HepG2 (cell line): ENCODE results near the gene APOM. TPM values are rescaled to one million over a fixed set of nuclear protein-coding genes. Genes with fewer than 3 reads are reported as not detected.

ENCODE experiments used
- ARNT2 ChIP-seq: sonication (generic); formaldehyde crosslinking; IDR thresholded peaks from 2 replicates; pipeline ENCODE4 v1.8.0; 2022; ENCODE audit warnings: mild to moderate bottlenecking, low read depth, missing genetic modification reagents, moderate library complexity
- ASH2L ChIP-seq: fragments of 300-600, 200-600 bp; sonication (generic); IDR thresholded peaks from 2 replicates; pipeline ENCODE4 v1.7.0; 2017; ENCODE audit warnings: low read depth, mild to moderate bottlenecking, moderate library complexity, mixed read lengths, low read length; ENCODE audit not compliant: insufficient read length
- ATF6 ChIP-seq: sonication (generic); formaldehyde crosslinking; conservative IDR thresholded peaks from 2 replicates; pipeline ENCODE4 v1.4.0; 2020; ENCODE audit warnings: missing genetic modification reagents
- CC2D1A ChIP-seq: sonication (generic); formaldehyde crosslinking; IDR thresholded peaks from 2 replicates; pipeline ENCODE4 v1.8.1; 2023; ENCODE audit warnings: mild to moderate bottlenecking, missing genetic modification reagents
- DRAP1 ChIP-seq: IDR thresholded peaks from 2 replicates; pipeline ENCODE4 v1.6.1; 2016; ENCODE audit warnings: missing genetic modification reagents, missing compliant biosample characterization
- ELF3 ChIP-seq: IDR thresholded peaks from 2 replicates; pipeline ENCODE4 v1.6.1; 2016; ENCODE audit warnings: missing genetic modification reagents, missing compliant biosample characterization
- ETV6 ChIP-seq: sonication (generic); formaldehyde crosslinking; conservative IDR thresholded peaks from 2 replicates; pipeline ENCODE4 v1.4.0; 2020; ENCODE audit warnings: missing genetic modification reagents
- HOXA5 ChIP-seq: sonication (generic); formaldehyde crosslinking; IDR thresholded peaks from 2 replicates; pipeline ENCODE4 v1.4.0; 2020; ENCODE audit warnings: missing genetic modification reagents
- MNT ChIP-seq: fragments of 450-650 bp; IDR thresholded peaks from 2 replicates; pipeline ENCODE4 v1.6.1; 2016
- MXI1 ChIP-seq: IDR thresholded peaks from 3 replicates; pipeline ENCODE4 v1.6.1; 2012; ENCODE audit warnings: low read depth, low read length, inconsistent platforms, borderline replicate concordance
- NRL ChIP-seq: sonication (generic); formaldehyde crosslinking; IDR thresholded peaks from 2 replicates; pipeline ENCODE4 v1.5.0; 2020; ENCODE audit warnings: missing genetic modification reagents, mild to moderate bottlenecking, moderate library complexity, borderline replicate concordance
- PHB2 ChIP-seq: fragments of 450-650 bp; IDR thresholded peaks from 2 replicates; pipeline ENCODE4 v1.6.1; 2018; ENCODE audit not compliant: partially characterized antibody
- SAP130 ChIP-seq: IDR thresholded peaks from 2 replicates; pipeline ENCODE4 v1.6.1; 2016; ENCODE audit warnings: low read depth
- SNRNP70 ChIP-seq: fragments of 200-400 bp; formaldehyde crosslinking; IDR thresholded peaks from 2 replicates; pipeline ENCODE4 v1.6.1; 2017; ENCODE audit warnings: mild to moderate bottlenecking, low read depth, low read length, moderate library complexity
- SP4 ChIP-seq: sonication (generic); formaldehyde crosslinking; IDR thresholded peaks from 2 replicates; pipeline ENCODE4 v1.8.1; 2023; ENCODE audit warnings: mild to moderate bottlenecking, missing genetic modification reagents
- SUZ12 ChIP-seq: fragments of 150-350 bp; IDR thresholded peaks from 2 replicates; pipeline ENCODE4 v1.6.1; 2014; ENCODE audit warnings: low read depth, low read length
- TAF1 ChIP-seq: sonication (generic); formaldehyde crosslinking; IDR thresholded peaks from 2 replicates; pipeline ENCODE4 v1.4.0; 2020; ENCODE audit warnings: missing genetic modification reagents
- TSC22D2 ChIP-seq: sonication (generic); formaldehyde crosslinking; IDR thresholded peaks from 2 replicates; pipeline ENCODE4 v1.5.1; 2020; ENCODE audit warnings: missing genetic modification reagents, mild to moderate bottlenecking, borderline replicate concordance
- ZFP36 ChIP-seq: fragments of 150-350 bp; IDR thresholded peaks from 2 replicates; pipeline ENCODE4 v1.6.1; 2018; ENCODE audit warnings: borderline replicate concordance, low read length, low read depth; ENCODE audit not compliant: partially characterized antibody
- ZNF292 ChIP-seq: sonication (generic); formaldehyde crosslinking; IDR thresholded peaks from 2 replicates; pipeline ENCODE4 v1.8.1; 2022; ENCODE audit warnings: mild to moderate bottlenecking, low read depth, missing genetic modification reagents, borderline replicate concordance
- ZNF615 ChIP-seq: sonication (generic); formaldehyde crosslinking; IDR thresholded peaks from 2 replicates; pipeline ENCODE4 v1.5.0; 2020; ENCODE audit warnings: mild to moderate bottlenecking, missing genetic modification reagents, borderline replicate concordance
- ZNF678 ChIP-seq: sonication (generic); formaldehyde crosslinking; IDR thresholded peaks from 2 replicates; pipeline ENCODE4 v1.4.0; 2020; ENCODE audit warnings: mild to moderate bottlenecking, missing genetic modification reagents
- ZNF709 ChIP-seq: sonication (generic); formaldehyde crosslinking; IDR thresholded peaks from 2 replicates; pipeline ENCODE4 v1.5.0; 2020; ENCODE audit warnings: mild to moderate bottlenecking, missing genetic modification reagents
- ZSCAN9 ChIP-seq: IDR thresholded peaks from 2 replicates; pipeline ENCODE4 v1.6.1; 2016; ENCODE audit warnings: borderline replicate concordance
- polyA plus RNA-seq, 8 experiments: library from polyadenylated mRNA; depleted of rRNA in 3 of 8; stranded (reverse) in 7 of 8; unstranded in 1 of 8; fragments of >200 nt; fragmentation: Illumina TruSeq in 4 of 8; extraction: Trizol in 4 of 8; gene quantifications; 2 replicates each; pipeline versions ENCODE4 v1.2.1 to v1.2.3, GENCODE V29; 2011 to 2016; ENCODE audit warnings: low read depth in 4 of 8, missing spikeins in 1 of 8, mixed read lengths in 1 of 8; ENCODE audit not compliant: insufficient read depth in 1 of 8
- total RNA-seq, 5 experiments: library from RNA; depleted of rRNA; stranded (reverse); fragments of >200 nt; fragmentation: Illumina TruSeq; extraction: Trizol; gene quantifications; 2 replicates each; pipeline ENCODE4 v1.2.3, GENCODE V29; 2016; ENCODE audit warnings: low read depth in 1 of 5
- TF ChIP-seq, protein P1 (sequence below): sonication (generic); formaldehyde crosslinking; conservative IDR thresholded peaks from 2 replicates; pipeline ENCODE4 v1.8.0; 2022; ENCODE audit warnings: mild to moderate bottlenecking, moderate library complexity, missing genetic modification reagents

Gene APOM
- total and polyA plus RNA-seq, 2 of the 13 experiments (the other 11 are each of a cell fraction or from before 2014, with no cell fraction given), result 98.2 to 1,140 TPM

GRCh38 chr6:31651602-31652191 is 4.0 kb upstream of the APOM start (continued):
- TF ChIP-seq MXI1 (peak; percentile 55; the same call in 2 of the 3 replicates), SNRNP70 (no peak), MNT (peak; percentile 41), ZNF615 (CRISPR knock-in tag) (no peak), NRL (CRISPR knock-in tag) (no peak), ARNT2 (CRISPR knock-in tag) (peak; percentile 22; the same call in 1 of the 2 replicates), DRAP1 (no peak), ELF3 (CRISPR knock-in tag) (no peak), PHB2 (no peak), ZNF292 (CRISPR knock-in tag) (no peak), ATF6 (CRISPR knock-in tag) (no peak), SP4 (0 out of 2 replicates have a peak, but pooled peaks have one; percentile 62), ZNF709 (CRISPR knock-in tag) (0 out of 2 replicates have a peak, but pooled peaks have one; percentile 22), ETV6 (CRISPR knock-in tag) (no peak), ZSCAN9 (CRISPR knock-in tag) (no peak), SUZ12 (no peak), CC2D1A (no peak), SAP130 (CRISPR knock-in tag) (0 out of 2 replicates have a peak, but pooled peaks have one; percentile 70), TAF1 (CRISPR knock-in tag) (peak; percentile 58; the same call in 1 of the 2 replicates), ZFP36 (no peak), TSC22D2 (CRISPR knock-in tag) (no peak), ASH2L (no peak), HOXA5 (CRISPR knock-in tag) (no peak), ZNF678 (no peak)
- TF ChIP-seq, protein P1, sequence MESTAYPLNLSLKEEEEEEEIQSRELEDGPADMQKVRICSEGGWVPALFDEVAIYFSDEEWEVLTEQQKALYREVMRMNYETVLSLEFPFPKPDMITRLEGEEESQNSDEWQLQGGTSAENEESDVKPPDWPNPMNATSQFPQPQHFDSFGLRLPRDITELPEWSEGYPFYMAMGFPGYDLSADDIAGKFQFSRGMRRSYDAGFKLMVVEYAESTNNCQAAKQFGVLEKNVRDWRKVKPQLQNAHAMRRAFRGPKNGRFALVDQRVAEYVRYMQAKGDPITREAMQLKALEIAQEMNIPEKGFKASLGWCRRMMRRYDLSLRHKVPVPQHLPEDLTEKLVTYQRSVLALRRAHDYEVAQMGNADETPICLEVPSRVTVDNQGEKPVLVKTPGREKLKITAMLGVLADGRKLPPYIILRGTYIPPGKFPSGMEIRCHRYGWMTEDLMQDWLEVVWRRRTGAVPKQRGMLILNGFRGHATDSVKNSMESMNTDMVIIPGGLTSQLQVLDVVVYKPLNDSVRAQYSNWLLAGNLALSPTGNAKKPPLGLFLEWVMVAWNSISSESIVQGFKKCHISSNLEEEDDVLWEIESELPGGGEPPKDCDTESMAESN, result no peak
